ENCODE data around the gene ST3GAL2. TPM values are rescaled to one million over a fixed set of nuclear protein-coding genes. Genes with fewer than 3 reads are reported as not detected.

ST3GAL2 gene, protein sequence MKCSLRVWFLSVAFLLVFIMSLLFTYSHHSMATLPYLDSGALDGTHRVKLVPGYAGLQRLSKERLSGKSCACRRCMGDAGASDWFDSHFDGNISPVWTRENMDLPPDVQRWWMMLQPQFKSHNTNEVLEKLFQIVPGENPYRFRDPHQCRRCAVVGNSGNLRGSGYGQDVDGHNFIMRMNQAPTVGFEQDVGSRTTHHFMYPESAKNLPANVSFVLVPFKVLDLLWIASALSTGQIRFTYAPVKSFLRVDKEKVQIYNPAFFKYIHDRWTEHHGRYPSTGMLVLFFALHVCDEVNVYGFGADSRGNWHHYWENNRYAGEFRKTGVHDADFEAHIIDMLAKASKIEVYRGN
- 143 and 167 TPM in 2 replicates for total RNA-seq (2013; cell fraction: nucleolus; rRNA removed)
- 40.2 and 43.7 TPM in 2 replicates for total RNA-seq (2014; rRNA removed)
- 22.7 and 28.4 TPM in 2 replicates for total RNA-seq (2014; rRNA removed; fragmentation: Illumina TruSeq; extraction: Trizol)
- total RNA-seq (2021): 61.7 and 66.7 TPM in 2 replicates
- polyA plus RNA-seq (2011; ENCODE audit: low read depth): 8.7 TPM
- polyA plus RNA-seq (2011; rRNA removed): 20.7 and 29.7 TPM in 2 replicates
- polyA plus RNA-seq (2011; cell fraction: cytosol; rRNA removed): 35.3 and 44.9 TPM in 2 replicates
- polyA plus RNA-seq (2011; cell fraction: nucleus; rRNA removed): 23.2 and 29.6 TPM in 2 replicates
- 35.0 and 38.4 TPM in 2 replicates for polyA plus RNA-seq (2012)
- 4.9 and 15.5 TPM in 2 replicates for polyA plus RNA-seq (2014; fragmentation: Illumina TruSeq; extraction: Trizol)
- polyA plus RNA-seq (2014; fragmentation: Nextera tagmentation; extraction: Ambion mirVana): 1 to 10 TPM in 1 of 2 experiments, under 1 TPM in 1; 0.95 to 1.4 TPM
- polyA plus RNA-seq (2014; rRNA removed): 39.5 and 49.8 TPM in 2 replicates
- 10 to 100 TPM; 10.5 to 23.4 TPM for polyA plus RNA-seq (2016; fragmentation: Nextera tagmentation; extraction: Ambion mirVana)
- 68.2 and 127 TPM in 2 replicates for polyA minus RNA-seq (2011; rRNA and poly(A)+ RNA removed)
- 39.0 and 49.5 TPM in 2 replicates for polyA minus RNA-seq (2011; cell fraction: cytosol; rRNA and poly(A)+ RNA removed)
- 38.8 and 58.4 TPM in 2 replicates for polyA minus RNA-seq (2011; cell fraction: nucleus; rRNA and poly(A)+ RNA removed)
- Bru-seq, nascent RNA: percentile 88 among the genes with signal in this experiment
- percentile 95 among the genes with signal in this experiment for BruChase-seq, experiment 1, labeled RNA remaining after a 6-hour chase
- BruChase-seq, experiment 2, labeled RNA remaining after a 2-hour chase: percentile 95 among the genes with signal in this experiment
- long read RNA-seq, experiment 1, full-length matches to known transcripts: 5 of 16 reads
- long read RNA-seq, experiment 1, partial matches to known transcripts: 0 of 16 reads
- long read RNA-seq, experiment 1, other reads (novel, unspliced or antisense): 11 of 16 reads
- long read RNA-seq, experiment 2, partial matches to known transcripts: 0 of 5 reads
- long read RNA-seq, experiment 2, other reads (novel, unspliced or antisense): 5 of 5 reads

DNA sequence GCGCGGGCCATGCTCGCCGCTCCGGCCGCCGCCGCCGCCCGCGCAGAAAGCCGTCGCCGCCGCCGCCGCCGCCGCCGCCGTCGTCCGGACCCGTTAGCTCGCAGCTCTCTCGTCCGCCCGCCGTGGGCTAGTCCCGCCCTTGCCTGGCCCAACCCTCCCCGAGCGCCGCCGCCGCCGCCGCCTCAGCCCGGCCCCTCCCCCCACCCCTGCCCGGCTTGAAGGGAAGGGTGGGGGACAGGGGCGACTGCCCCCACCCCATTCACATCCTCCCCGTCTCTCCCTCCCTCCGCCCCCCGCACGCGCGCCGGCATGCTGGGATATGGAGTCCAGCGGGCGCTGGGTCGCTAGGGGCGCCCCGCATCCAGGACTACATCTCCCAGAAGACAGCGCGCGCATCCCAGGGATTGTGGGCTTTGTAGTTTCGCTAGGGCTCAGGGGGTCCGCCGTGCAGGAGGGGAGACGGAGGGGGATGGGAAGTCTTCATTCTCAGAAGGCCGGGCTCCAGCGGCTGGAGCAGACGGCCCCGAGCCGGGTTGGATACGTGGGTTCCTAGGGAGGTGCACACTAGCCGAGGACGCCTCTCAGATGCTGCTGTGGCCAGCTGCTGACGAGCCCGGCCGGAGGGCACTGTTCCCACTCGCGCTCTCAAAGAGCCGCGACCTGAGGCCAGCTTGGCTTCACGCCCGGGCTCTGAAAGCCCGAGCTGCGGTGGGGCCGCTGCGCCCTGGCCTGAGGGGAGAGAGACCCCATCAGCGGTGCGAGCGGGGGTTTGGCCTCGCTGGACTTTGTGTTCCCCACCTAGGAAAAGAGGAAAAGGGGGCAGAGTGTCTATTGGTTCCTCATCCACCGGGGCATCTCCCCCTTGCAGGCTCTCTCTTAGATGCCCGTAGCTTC is at the start of gene ST3GAL2:
ST3GAL2 (minus strand) TSS at position 132 of the 894 bp plus-strand sequence. CDS start 40,570 bp downstream, outside the sequence.
- H2AFZ ChIP-seq (ENCODE audit: control insufficient read depth, low read depth, low read length): peak within 1 kb of the TSS; percentile 93
- DNase-seq (ENCODE audit: low read depth, low spot score): peak; percentile 74
- in situ Hi-C loops (cut with MboI): no loop called here
- POLR2A ChIA-PET: interaction anchor here (0.6 to 4.3 kb wide), 12 partner anchors 11 to 86 kb away, joined by 3 to 30 read pairs (median 4); partner anchors contain the start of gene FCSK
- H3K36me3 ChIP-seq (ENCODE audit: control insufficient read depth in 2 of 2, insufficient read depth in 2 of 2, low read length in 1 of 2): peaks cover 0 to 4% of the 10 kb centered on the region in 2 experiments; a peak in 1 of 4 replicates
- RAD21 ChIA-PET (ENCODE audit: unreplicated experiment): interaction anchor here (0.7 to 2.8 kb wide), 20 partner anchors 9 to 92 kb away, joined by 3 to 30 read pairs (median 5); partner anchors contain the start of genes COG4, DDX19A, FCSK and SF3B3
- H3K9ac ChIP-seq (ENCODE audit: control insufficient read depth, insufficient read depth, low read length): peak within 1 kb of the TSS; percentile 83
- TSS peak; percentile 53 for BruUV-seq (replicated peaks)
- H3K27ac ChIP-seq (ENCODE audit: control insufficient read depth, insufficient read depth): peak within 1 kb of the TSS; percentile 71
- 2% methylated on average over 42 of the region's 86 CpGs for WGBS (ENCODE audit: insufficient coverage, insufficient replicate concordance, low lambda C conversion rate, missing lambda C conversion rate)
- intact Hi-C loops (cut with micrococcal nuclease; ENCODE audit: unreplicated experiment): loop anchor here (1.0 to 10.0 kb wide), 5 partner anchors 15 to 874 kb away; partner anchors contain the start of genes COG4, FCSK, NFAT5 and SF3B3
- H3K27me3 ChIP-seq (replicated peaks in 1 of 2; ENCODE audit: control insufficient read depth in 2 of 2, insufficient read depth in 2 of 2, low read length in 1 of 2): no peaks in the 10 kb centered on the region
- H3K4me3 ChIP-seq: peak within 1 kb of the TSS; percentile 88
- CTCF ChIA-PET: interaction anchor here (0.6 to 4.0 kb wide), 6 partner anchors 14 to 59 kb away, joined by 3 to 25 read pairs (median 3); partner anchors contain the start of gene FCSK
- H3K4me2 ChIP-seq (ENCODE audit: control insufficient read depth, insufficient read depth): peak within 1 kb of the TSS; percentile 96
- H3K9me3 ChIP-seq (replicated peaks; ENCODE audit: control insufficient read depth, insufficient read depth, low read length): no peaks in the 10 kb centered on the region
- no peaks in the 10 kb centered on the region for H4K20me1 ChIP-seq (ENCODE audit: control insufficient read depth, insufficient read depth)
- peaks cover 20% of the 10 kb centered on the region for H3K4me1 ChIP-seq (ENCODE audit: control insufficient read depth, insufficient read depth, low read length)
- H3K79me2 ChIP-seq (ENCODE audit: control insufficient read depth, insufficient read depth, low read length): peaks cover 45% of the 10 kb centered on the region
- ATAC-seq: peak; percentile 91
- FAIRE-seq: peak; percentile 64
- SMC1A ChIA-PET (ENCODE audit: uncharacterized antibody, unreplicated experiment): interaction anchor here (0.7 to 5.0 kb wide), 19 partner anchors 10 to 93 kb away, joined by 3 to 36 read pairs (median 4); partner anchors contain the start of genes DDX19A and FCSK
- TF ChIP-seq POLR2AphosphoS5 (IDR thresholded peaks at IDR 0.05; ENCODE audit: low read length): peak; percentile 39; the same call in 1 of the 2 replicates
- TF ChIP-seq MEF2A (IDR thresholded peaks at IDR 0.05; ENCODE audit: insufficient read depth, low read depth, low read length): no peak
- TF ChIP-seq RFX5 (IDR thresholded peaks at IDR 0.05; ENCODE audit: low read depth, low read length): no peak
- peak; percentile 46 for TF ChIP-seq RELA (IDR thresholded peaks at IDR 0.05; ENCODE audit: borderline replicate concordance, partially characterized antibody)
- TF ChIP-seq IKZF2 (IDR thresholded peaks at IDR 0.05): peak; percentile 5 to 16; a peak in 2 of 4 replicates
- peak; percentile 11 for TF ChIP-seq SP1 (IDR thresholded peaks at IDR 0.05; ENCODE audit: low read depth, low read length)
- peak; percentile 100 for TF ChIP-seq SIX5 (IDR thresholded peaks at IDR 0.05; ENCODE audit: low read depth, low read length, severe bottlenecking)
- 0 out of 2 replicates have a peak, but pooled peaks have one; percentile 78 for TF ChIP-seq TBL1XR1 (IDR thresholded peaks at IDR 0.05; ENCODE audit: low read depth, low read length)
- TF ChIP-seq, protein P1, sequence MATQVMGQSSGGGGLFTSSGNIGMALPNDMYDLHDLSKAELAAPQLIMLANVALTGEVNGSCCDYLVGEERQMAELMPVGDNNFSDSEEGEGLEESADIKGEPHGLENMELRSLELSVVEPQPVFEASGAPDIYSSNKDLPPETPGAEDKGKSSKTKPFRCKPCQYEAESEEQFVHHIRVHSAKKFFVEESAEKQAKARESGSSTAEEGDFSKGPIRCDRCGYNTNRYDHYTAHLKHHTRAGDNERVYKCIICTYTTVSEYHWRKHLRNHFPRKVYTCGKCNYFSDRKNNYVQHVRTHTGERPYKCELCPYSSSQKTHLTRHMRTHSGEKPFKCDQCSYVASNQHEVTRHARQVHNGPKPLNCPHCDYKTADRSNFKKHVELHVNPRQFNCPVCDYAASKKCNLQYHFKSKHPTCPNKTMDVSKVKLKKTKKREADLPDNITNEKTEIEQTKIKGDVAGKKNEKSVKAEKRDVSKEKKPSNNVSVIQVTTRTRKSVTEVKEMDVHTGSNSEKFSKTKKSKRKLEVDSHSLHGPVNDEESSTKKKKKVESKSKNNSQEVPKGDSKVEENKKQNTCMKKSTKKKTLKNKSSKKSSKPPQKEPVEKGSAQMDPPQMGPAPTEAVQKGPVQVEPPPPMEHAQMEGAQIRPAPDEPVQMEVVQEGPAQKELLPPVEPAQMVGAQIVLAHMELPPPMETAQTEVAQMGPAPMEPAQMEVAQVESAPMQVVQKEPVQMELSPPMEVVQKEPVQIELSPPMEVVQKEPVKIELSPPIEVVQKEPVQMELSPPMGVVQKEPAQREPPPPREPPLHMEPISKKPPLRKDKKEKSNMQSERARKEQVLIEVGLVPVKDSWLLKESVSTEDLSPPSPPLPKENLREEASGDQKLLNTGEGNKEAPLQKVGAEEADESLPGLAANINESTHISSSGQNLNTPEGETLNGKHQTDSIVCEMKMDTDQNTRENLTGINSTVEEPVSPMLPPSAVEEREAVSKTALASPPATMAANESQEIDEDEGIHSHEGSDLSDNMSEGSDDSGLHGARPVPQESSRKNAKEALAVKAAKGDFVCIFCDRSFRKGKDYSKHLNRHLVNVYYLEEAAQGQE (IDR thresholded peaks at IDR 0.05; ENCODE audit: low read depth, low read length): no peak
- peak; percentile 82 for TF ChIP-seq HDGF (IDR thresholded peaks at IDR 0.05)
- TF ChIP-seq CBX3 (IDR thresholded peaks at IDR 0.05; ENCODE audit: borderline replicate concordance, low read depth): no peak
- TF ChIP-seq BRCA1 (IDR thresholded peaks at IDR 0.05; ENCODE audit: low read depth, low read length): no peak
- no peak for TF ChIP-seq KAT2A (conservative IDR thresholded peaks at IDR 0.05; ENCODE audit: control insufficient read depth, low read depth, low read length)
- TF ChIP-seq EED (IDR thresholded peaks at IDR 0.05; ENCODE audit: low read depth): 0 out of 2 replicates have a peak, but pooled peaks have one; percentile 16

Data from GM12878 (cell line).